IMR-90 (cell line): Measurements from ENCODE around the gene SNX14. TPM values are rescaled to one million over a fixed set of nuclear protein-coding genes. Genes with fewer than 3 reads are reported as not detected.
"Not testable (repeated sequence)": the region's sequence is repeated elsewhere in the genome, so short reads cannot be mapped to it uniquely, and the experiment has no call there.

ENCODE experiments used
- ATAC-seq: fragments of 200-7000 bp; cut with Tn5 transposase; 2 replicates; pipeline ENCODE4 v1.9.1; 2020; ENCODE audit warnings: low read depth, mild to moderate bottlenecking, moderate library complexity
- BruUV-seq: library from RNA; stranded (reverse); fragments of 400-500 nt; replicated peaks from 2 replicates; lab custom pipeline; 2021; lab: Mats Ljungman, UMichigan
- CTCF ChIA-PET: fragments of 300-600 bp; formaldehyde crosslinking; extraction: SDS; loops from one replicate; lab custom pipeline; 2021; ENCODE audit warnings: antibody characterized with exemption; lab: Yijun Ruan, JAX
- POLR2A ChIA-PET: fragments of 300-600 bp; sonication (Branson Sonifier 250); formaldehyde crosslinking; loops from one replicate; lab custom pipeline; 2022; ENCODE audit warnings: antibody characterized with exemption; ENCODE audit not compliant: unreplicated experiment; lab: Charles Lee
- DNase-seq: peaks from one replicate; pipeline ENCODE4 v3.0.0; 2013
- H2AFZ ChIP-seq: replicated peaks from 2 replicates; pipeline ENCODE3; 2013; ENCODE audit warnings: low read length, mild to moderate bottlenecking; ENCODE audit not compliant: poor library complexity
- H2AK5ac ChIP-seq: 2 replicates; pipeline ENCODE4 v1.6.1; 2013; ENCODE audit warnings: low read depth, low read length, inconsistent platforms
- H2AK9ac ChIP-seq: replicated peaks from 2 replicates; pipeline ENCODE3; 2013; ENCODE audit warnings: mild to moderate bottlenecking, low read depth, low read length, moderate library complexity; ENCODE audit not compliant: poor library complexity
- H2BK120ac ChIP-seq: 2 replicates; pipeline ENCODE4 v1.6.1; 2013; ENCODE audit warnings: low read depth, low read length, inconsistent platforms
- H2BK15ac ChIP-seq: 3 replicates; pipeline ENCODE4 v1.6.1; 2013; ENCODE audit warnings: low read depth, low read length, inconsistent platforms
- H2BK20ac ChIP-seq: 2 replicates; pipeline ENCODE4 v1.6.1; 2013; ENCODE audit warnings: low read depth, mild to moderate bottlenecking, inconsistent platforms, low read length, moderate library complexity
- H2BK5ac ChIP-seq: 2 replicates; pipeline ENCODE4 v1.6.1; 2013; ENCODE audit warnings: mild to moderate bottlenecking, low read depth, low read length, inconsistent platforms; ENCODE audit not compliant: poor library complexity, severe bottlenecking
- H3K14ac ChIP-seq: replicated peaks from 2 replicates; pipeline ENCODE4 v1.6.1; 2013; ENCODE audit warnings: low read depth, low read length, inconsistent platforms
- H3K18ac ChIP-seq: 2 replicates; pipeline ENCODE4 v1.6.1; 2013; ENCODE audit warnings: low read depth, low read length, control low read depth
- H3K23ac ChIP-seq: 2 replicates; pipeline ENCODE4 v1.6.1; 2013; ENCODE audit warnings: low read depth, low read length, inconsistent platforms
- H3K27ac ChIP-seq: 2 replicates; pipeline ENCODE4 v1.5.1; 2013; ENCODE audit warnings: mild to moderate bottlenecking, control low read depth, low read length; ENCODE audit not compliant: insufficient read depth
- H3K27me3 ChIP-seq: 2 replicates; pipeline ENCODE4 v1.6.1; 2013; ENCODE audit warnings: low read length; ENCODE audit not compliant: control insufficient read depth, insufficient read depth
- H3K36me3 ChIP-seq: 2 replicates; pipeline ENCODE4 v1.6.1; 2013; ENCODE audit warnings: low read length, mixed read lengths; ENCODE audit not compliant: control insufficient read depth, insufficient read depth
- H3K4ac ChIP-seq: 2 replicates; pipeline ENCODE4 v1.6.1; 2013; ENCODE audit warnings: low read depth, low read length, inconsistent platforms
- H3K4me1 ChIP-seq: 2 replicates; pipeline ENCODE4 v1.6.1; 2013; ENCODE audit warnings: low read length, mixed read lengths; ENCODE audit not compliant: control insufficient read depth, insufficient read depth
- H3K4me2 ChIP-seq: 2 replicates; pipeline ENCODE4 v1.6.1; 2013; ENCODE audit warnings: low read depth, mild to moderate bottlenecking, control low read depth, low read length, moderate library complexity
- H3K4me3 ChIP-seq: 2 replicates; pipeline ENCODE4 v1.5.1; 2013; ENCODE audit warnings: low read depth, mild to moderate bottlenecking, control low read depth, low read length, moderate library complexity; ENCODE audit not compliant: insufficient read depth
- H3K56ac ChIP-seq: 2 replicates; pipeline ENCODE4 v1.6.1; 2013; ENCODE audit warnings: low read length, inconsistent platforms; ENCODE audit not compliant: insufficient read depth; ENCODE audit errors: extremely low read depth
- H3K79me1 ChIP-seq, 2 experiments: 2 replicates each; pipeline ENCODE4 v1.6.1; 2013; ENCODE audit warnings: low read length in 2 of 2, inconsistent platforms in 1 of 2, low read depth in 1 of 2
- H3K9ac ChIP-seq: 2 replicates; pipeline ENCODE4 v1.6.1; 2013; ENCODE audit warnings: low read depth, low read length, control low read depth
- H3K9me1 ChIP-seq: 2 replicates; pipeline ENCODE4 v1.6.1; 2013; ENCODE audit warnings: low read length, inconsistent platforms; ENCODE audit not compliant: insufficient read depth
- H3K9me3 ChIP-seq: 2 replicates; pipeline ENCODE4 v1.6.1; 2013; ENCODE audit warnings: low read length; ENCODE audit not compliant: control insufficient read depth, insufficient read depth
- H4K20me1 ChIP-seq: 2 replicates; pipeline ENCODE4 v1.6.1; 2013; ENCODE audit warnings: low read length, inconsistent platforms; ENCODE audit not compliant: insufficient read depth
- H4K5ac ChIP-seq: 2 replicates; pipeline ENCODE4 v1.6.1; 2013; ENCODE audit warnings: mild to moderate bottlenecking, low read depth, low read length, control low read depth
- H4K8ac ChIP-seq, 2 experiments: 2 replicates each; pipeline ENCODE4 v1.6.1; 2013; ENCODE audit warnings: low read depth in 2 of 2, low read length in 2 of 2, control low read depth in 1 of 2, inconsistent platforms in 1 of 2
- H4K91ac ChIP-seq: 2 replicates; pipeline ENCODE4 v1.6.1; 2013; ENCODE audit warnings: low read depth, low read length, inconsistent platforms; ENCODE audit not compliant: insufficient read depth
- WGBS, 2 experiments: methylation state at CpG; one replicate each; pipeline versions ENCODE4 v1.1.5 to v1.1.7; 2013; ENCODE audit warnings: missing lambda C conversion rate in 2 of 2; ENCODE audit not compliant: insufficient read length in 1 of 2; ENCODE audit errors: extremely low coverage in 2 of 2; 5-methylcytosine and 5-hydroxymethylcytosine counted together
- dilution Hi-C: fragments of 300-500 bp; cut with HindIII; formaldehyde crosslinking; loops from one replicate; pipeline ENCODE4 v1.14.3; 2018; ENCODE audit warnings: low sequenced_read_pairs; ENCODE audit not compliant: unreplicated experiment
- in situ Hi-C: fragments of 300-500 bp; cut with MboI; formaldehyde crosslinking; loops from 3 replicates; pipeline ENCODE4 v1.14.3; 2019; ENCODE audit warnings: low sequenced_read_pairs, inconsistent platforms, mixed read lengths
- intact Hi-C: fragments of 100-400 bp; cut with micrococcal nuclease; formaldehyde crosslinking; loops from 2 replicates; pipeline ENCODE4 v1.10.0; 2022
- polyA plus RNA-seq, 3 experiments: library from polyadenylated mRNA; depleted of rRNA; stranded (reverse); fragments of >200 nt; gene quantifications; 2 replicates each; pipeline ENCODE4 v1.2.3, GENCODE V29; 2012; ENCODE audit warnings: low replicate concordance in 1 of 3
- total RNA-seq: library from RNA; depleted of rRNA; stranded (reverse); fragments of >200 nt; gene quantifications from 2 replicates; pipeline ENCODE4 v1.2.3, GENCODE V29; 2012

SNX14 gene
- total and polyA plus RNA-seq, 2 of the 4 experiments (the other 2 are of a cell fraction) = 39.9 to 61.8 TPM

- in situ Hi-C loops, H2BK15ac ChIP-seq, H3K4ac ChIP-seq, ATAC-seq, H4K5ac ChIP-seq, BruUV-seq, DNase-seq, H4K91ac ChIP-seq, H3K9ac ChIP-seq, H2BK5ac ChIP-seq, H3K27ac ChIP-seq, H3K4me1 ChIP-seq, H3K56ac ChIP-seq, H3K14ac ChIP-seq, H2AK9ac ChIP-seq, H2AK5ac ChIP-seq, H3K9me3 ChIP-seq, H4K8ac ChIP-seq, H3K4me3 ChIP-seq, dilution Hi-C loops, H2AFZ ChIP-seq, intact Hi-C loops, H3K18ac ChIP-seq, H2BK120ac ChIP-seq, CTCF ChIA-PET, H3K4me2 ChIP-seq, H3K27me3 ChIP-seq, H2BK20ac ChIP-seq: not testable (repeated sequence)
- H3K79me1 ChIP-seq = peaks cover 0 to 56% of the 10 kb centered on the region in 2 experiments; a peak in 3 of 4 replicates
- WGBS, 2 experiments = 100% methylated on average over 1 of the region's 5 CpGs; no CpG with 5 or more reads in 1 of the 2 experiments
- H4K20me1 ChIP-seq = peaks cover 88% of the 10 kb centered on the region
- POLR2A ChIA-PET = interaction anchor here (1.0 kb wide), 1 partner anchor 8 kb away, joined by 4 read pairs; no protein-coding TSS in a partner anchor
- H3K36me3 ChIP-seq = peaks cover 59% of the 10 kb centered on the region
- peaks cover 20% of the 10 kb centered on the region for H3K9me1 ChIP-seq
- peak overlapping the region; percentile 44; the same call in 1 of the 2 replicates for H3K23ac ChIP-seq
Observed at GRCh38 chr6:85631117-85631516, 37.5 kb upstream of the SNX14 start.
